Testis (tissue), 3 donors: ENCODE data around the gene SRGAP1. TPM values are rescaled to one million over a fixed set of nuclear protein-coding genes. Genes with fewer than 3 reads are reported as not detected.

Experiments
- DNase-seq: peaks from one replicate; pipeline ENCODE4 v3.0.0-alpha.2; 2019
- H3K27ac ChIP-seq, 2 donors: fragments of 200-600 bp; sonication (generic); one replicate each; pipeline ENCODE4 v1.5.1; 2019
- H3K27me3 ChIP-seq: fragments of 200-600 bp; sonication (generic); one replicate; pipeline ENCODE4 v1.5.1; 2019
- H3K36me3 ChIP-seq: fragments of 200-600 bp; sonication (generic); one replicate; pipeline ENCODE4 v1.5.1; 2017; ENCODE audit warnings: low read depth; ENCODE audit errors: missing control alignments
- H3K4me1 ChIP-seq: fragments of 200-600 bp; sonication (generic); one replicate; pipeline ENCODE4 v1.5.1; 2019
- H3K4me3 ChIP-seq, 2 donors: fragments of 200-600 bp; sonication (generic); one replicate each; pipeline ENCODE4 v1.5.1; 2017 to 2019
- H3K9me3 ChIP-seq: fragments of 200-600 bp; sonication (generic); one replicate; pipeline ENCODE4 v1.5.1; 2017
- CTCF ChIP-seq, 3 experiments: fragments of 450-650 bp in 2 of 3; fragments of 200-600 bp in 1 of 3; sonication (generic) in 1 of 3; IDR thresholded peaks; one replicate each; pipeline ENCODE4 v1.5.1; 2016 to 2019; ENCODE audit warnings: antibody characterized with exemption in 3 of 3, mild to moderate bottlenecking in 2 of 3, moderate library complexity in 1 of 3
- POLR2A ChIP-seq: fragments of 450-650 bp; IDR thresholded peaks from one replicate; pipeline ENCODE4 v1.6.1; 2017; ENCODE audit warnings: antibody characterized with exemption, mild to moderate bottlenecking, moderate library complexity
- WGBS, 2 donors: methylation state at CpG; one replicate each; pipeline ENCODE4 v1.1.5; 2018; 5-methylcytosine and 5-hydroxymethylcytosine counted together
- intact Hi-C: fragments of 100-400 bp; cut with DNase I; formaldehyde crosslinking; loops from one replicate; pipeline ENCODE4 v1.15.1; 2023; ENCODE audit warnings: low total_unique reads
- polyA plus RNA-seq: library from polyadenylated mRNA; stranded (reverse); fragments of 350-450 nt; fragmentation: Illumina TruSeq; extraction: RNeasy Lipid Tissue Mini Kit (QIAGEN cat#74804); gene quantifications from one replicate; pipeline ENCODE4 v1.2.3, GENCODE V29; 2014; ENCODE audit warnings: low read depth, low replicate concordance; ENCODE audit not compliant: insufficient read depth
- total RNA-seq, 2 donors: library from RNA; depleted of rRNA; stranded (reverse); fragments of >200 nt; gene quantifications; one replicate each; pipeline ENCODE4 v1.2.3, GENCODE V29; 2016

Gene SRGAP1
- total and polyA plus RNA-seq, 3 donors from 2014 or later: 9.4 to 47.2 (median 26.9) TPM

DNA sequence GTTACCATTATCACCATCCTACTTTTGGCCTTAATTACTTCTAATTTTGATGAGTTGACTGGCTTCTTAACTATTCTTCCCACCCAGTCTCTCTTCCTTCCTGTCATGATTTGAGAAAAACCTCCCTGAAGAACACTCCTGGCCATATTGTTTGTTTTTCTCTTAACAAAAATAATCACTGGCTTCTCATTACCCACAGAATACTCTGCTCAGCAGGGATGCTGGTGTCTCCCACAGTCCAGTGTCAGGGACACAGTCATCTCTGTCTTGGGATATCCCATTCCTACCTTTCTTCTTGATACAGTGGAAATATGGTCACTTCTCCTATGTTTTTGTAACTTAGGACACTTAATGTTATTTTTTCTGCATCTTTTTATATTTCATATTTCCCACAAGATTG is 103.7 kb downstream of the SRGAP1 start:
- no peaks in the 10 kb centered on the region for H3K9me3 ChIP-seq
- no peak for DNase-seq
- no peaks in the 10 kb centered on the region for H3K36me3 ChIP-seq
- H3K27me3 ChIP-seq: no peaks in the 10 kb centered on the region
- H3K4me3 ChIP-seq: no peak overlapping the region
- peaks cover 8% of the 10 kb centered on the region for H3K4me1 ChIP-seq
- no peak overlapping the region for H3K27ac ChIP-seq
- intact Hi-C loops: no loop called here
- TF ChIP-seq POLR2A (no peak), CTCF (IDR thresholded peaks at IDR 0.05) (no peak)

DNA sequence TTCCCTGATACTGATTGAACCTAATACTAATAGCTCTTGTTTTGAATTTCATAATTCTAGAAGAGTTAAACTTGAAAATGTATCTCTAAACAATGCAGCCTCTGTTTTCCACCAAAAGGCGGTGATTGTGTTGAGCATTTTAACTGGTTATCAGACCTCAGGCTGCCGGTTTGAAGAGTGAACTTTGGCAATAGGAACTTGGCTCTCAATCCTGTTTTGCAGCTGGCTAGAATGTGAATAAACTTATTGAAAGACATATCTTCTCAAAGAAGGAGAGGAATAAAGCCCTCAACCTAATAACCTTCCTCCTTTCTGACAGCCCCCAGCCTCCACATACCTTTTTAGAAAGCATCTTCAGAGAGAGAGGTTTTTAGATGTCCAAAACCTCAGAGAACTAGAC is 105.4 kb downstream of the SRGAP1 start:
- Histone ChIP-seq H3K36me3 (no peaks in the 10 kb centered on the region), H3K4me3 (no peak overlapping the region), H3K27ac (peak overlapping the region; percentile 75 to 77), H3K9me3 (no peaks in the 10 kb centered on the region), H3K27me3 (no peaks in the 10 kb centered on the region), H3K4me1 (peaks cover 8% of the 10 kb centered on the region)
- intact Hi-C loops: no loop called here
- no peak for TF ChIP-seq CTCF (IDR thresholded peaks at IDR 0.05)
- no peak for TF ChIP-seq POLR2A
- DNase-seq: peak; percentile 70
- 15 to 38% methylated on average over 2 of the region's 2 CpGs for WGBS, 2 donors

- no peaks in the 10 kb centered on the region for H3K27me3 ChIP-seq
- DNase-seq: no peak
- H3K4me3 ChIP-seq: no peak overlapping the region
- no peaks in the 10 kb centered on the region for H3K36me3 ChIP-seq
- peaks cover 15% of the 10 kb centered on the region for H3K4me1 ChIP-seq
- no peak for TF ChIP-seq CTCF (IDR thresholded peaks at IDR 0.05)
- no peak for TF ChIP-seq POLR2A
- 74 to 77% methylated on average over 1 of the region's 1 CpG for WGBS, 2 donors
- no peaks in the 10 kb centered on the region for H3K9me3 ChIP-seq
- no peak overlapping the region for H3K27ac ChIP-seq
- intact Hi-C loops: no loop called here
Observed at GRCh38 chr12:63952995-63953394, 108.5 kb downstream of the SRGAP1 start.

- Histone ChIP-seq H3K9me3 (no peaks in the 10 kb centered on the region), H3K4me3 (no peak overlapping the region), H3K36me3 (no peaks in the 10 kb centered on the region), H3K27ac (peak overlapping the region; percentile 47 to 79), H3K4me1 (peaks cover 7% of the 10 kb centered on the region), H3K27me3 (no peaks in the 10 kb centered on the region)
- TF ChIP-seq CTCF (IDR thresholded peaks at IDR 0.05): no peak
- TF ChIP-seq POLR2A: no peak
- 49 to 57% methylated on average over 9 of the region's 9 CpGs for WGBS, 2 donors
- DNase-seq: peak; percentile 77
- intact Hi-C loops: no loop called here
Observed at GRCh38 chr12:63955831-63956666, 111.5 kb downstream of the SRGAP1 start.

DNA sequence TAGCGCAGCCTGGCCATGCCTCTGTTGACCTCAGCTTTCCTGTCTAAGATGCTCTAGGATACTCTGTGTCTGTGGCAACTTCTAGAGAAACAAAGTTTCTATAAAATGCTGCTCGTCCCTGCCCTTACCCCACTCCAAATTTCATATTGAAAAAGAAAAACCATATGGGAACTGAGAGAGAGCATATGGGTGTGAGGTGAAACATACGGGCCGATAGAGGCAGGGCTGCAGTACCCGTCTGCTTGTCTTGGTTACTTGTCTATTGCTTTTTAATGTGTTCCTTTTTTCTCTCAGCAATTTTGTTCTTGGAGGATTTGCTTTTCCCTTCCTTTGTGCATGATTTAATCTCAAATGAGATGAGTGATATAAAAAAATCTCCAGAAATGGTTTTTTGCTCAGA is 113.0 kb downstream of the SRGAP1 start:
- H3K4me3 ChIP-seq: no peak overlapping the region
- intact Hi-C loops: no loop called here
- no peak for DNase-seq
- H3K4me1 ChIP-seq: peaks cover 7% of the 10 kb centered on the region
- no peaks in the 10 kb centered on the region for H3K36me3 ChIP-seq
- TF ChIP-seq POLR2A (no peak), CTCF (IDR thresholded peaks at IDR 0.05) (no peak)
- 88 to 91% methylated on average over 5 of the region's 5 CpGs for WGBS, 2 donors
- no peak overlapping the region for H3K27ac ChIP-seq
- H3K27me3 ChIP-seq: no peaks in the 10 kb centered on the region
- H3K9me3 ChIP-seq: no peaks in the 10 kb centered on the region
